Thyroid gland (tissue), 4 donors: ENCODE results near the gene TFB1M. TPM values are rescaled to one million over a fixed set of nuclear protein-coding genes. Genes with fewer than 3 reads are reported as not detected.
A peak's percentile ranks its signal among the peaks of the same experiment; 100 is the strongest.

Experiments used
- DNase-seq, 2 donors: peaks; one replicate each; pipeline ENCODE4 v3.0.0-alpha.2; 2019
- H3K27ac ChIP-seq, 3 donors: fragments of 200-600 bp; sonication (generic); 1 replicate in 2 of 3; 2 replicates in 1 of 3; pipeline ENCODE4 v1.5.1; 2016 to 2019; ENCODE audit warnings: mild to moderate bottlenecking in 1 of 3, moderate library complexity in 1 of 3
- H3K27me3 ChIP-seq: fragments of 200-600 bp; sonication (generic); one replicate; pipeline ENCODE4 v1.5.1; 2019
- H3K36me3 ChIP-seq, 2 donors: fragments of 200-600 bp; sonication (generic); one replicate each; pipeline ENCODE4 v1.5.1; 2016 to 2019
- H3K4me1 ChIP-seq, 2 donors: fragments of 200-600 bp; sonication (generic); one replicate each; pipeline ENCODE4 v1.5.1; 2017 to 2019
- H3K4me3 ChIP-seq, 3 donors: fragments of 200-600 bp; sonication (generic); replicated peaks in 1 of 3; 1 replicate in 2 of 3; 2 replicates in 1 of 3; pipeline ENCODE4 v1.5.1; 2016; ENCODE audit warnings: mild to moderate bottlenecking in 1 of 3
- H3K9me3 ChIP-seq: fragments of 200-600 bp; sonication (generic); one replicate; pipeline ENCODE4 v1.5.1; 2017
- CTCF ChIP-seq, 6 experiments: fragments of 200-600 bp in 3 of 6; fragments of 450-650 bp in 3 of 6; sonication (generic) in 3 of 6; IDR thresholded peaks; one replicate each; pipeline ENCODE4 v1.5.1; 2016 to 2019; ENCODE audit warnings: antibody characterized with exemption in 6 of 6, mild to moderate bottlenecking in 2 of 6, inconsistent platforms in 1 of 6, moderate library complexity in 1 of 6
- POLR2A ChIP-seq, 2 donors: fragments of 450-650 bp; IDR thresholded peaks; one replicate each; pipeline ENCODE4 v1.6.1; 2017; ENCODE audit warnings: antibody characterized with exemption in 2 of 2, mild to moderate bottlenecking in 2 of 2, moderate library complexity in 1 of 2
- WGBS, 2 donors: methylation state at CpG; one replicate each; pipeline ENCODE4 v1.1.5; 2017; 5-methylcytosine and 5-hydroxymethylcytosine counted together
- intact Hi-C: fragments of 100-400 bp; cut with DNase I; formaldehyde crosslinking; loops from one replicate; pipeline ENCODE4 v1.15.1; 2023
- total RNA-seq, 4 donors: library from RNA; depleted of rRNA; stranded (reverse); fragments of >200 nt; gene quantifications; one replicate each; pipeline ENCODE4 v1.2.3, GENCODE V29; 2016

The TFB1M gene
- total RNA-seq, 4 donors from 2014 or later: 13.9 to 28.1 (median 21.2) TPM

DNA sequence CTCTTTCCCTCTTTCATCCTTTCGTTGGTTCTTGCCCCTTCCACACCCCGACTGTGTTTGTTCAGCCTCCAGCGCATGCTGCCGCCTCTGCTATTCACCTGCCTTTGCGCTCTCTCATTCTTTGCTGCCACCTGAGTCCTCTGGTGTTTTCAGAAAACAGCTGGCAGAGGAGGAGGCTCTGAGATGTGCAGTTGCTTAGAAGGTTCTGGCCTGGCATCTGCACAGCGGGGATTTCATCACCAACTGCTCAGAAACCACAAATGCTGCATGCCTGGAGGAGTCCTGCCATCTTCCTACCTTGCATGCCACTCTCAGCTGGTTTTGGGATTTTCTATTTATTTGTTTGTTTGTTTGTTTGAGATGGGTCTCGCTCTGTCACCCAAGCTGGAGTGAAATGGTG is 89.7 kb downstream of the TFB1M start:
- TF ChIP-seq CTCF (IDR thresholded peaks at IDR 0.05) (no peak), POLR2A (IDR thresholded peaks at IDR 0.05) (no peak)
- Histone ChIP-seq H3K27ac (no peak overlapping the region), H3K27me3 (no peaks in the 10 kb centered on the region), H3K36me3 (no peaks in the 10 kb centered on the region), H3K4me3 (no peak overlapping the region), H3K4me1 (peaks cover 11 to 29% of the 10 kb centered on the region in 2 donors), H3K9me3 (no peaks in the 10 kb centered on the region)
- WGBS, 2 donors: 91 to 93% methylated on average over 7 of the region's 7 CpGs
- intact Hi-C loops: no loop called here
- no peak for DNase-seq

GRCh38 chr6:155223646-155224451 is 90.4 kb downstream of the TFB1M start:
- Histone ChIP-seq H3K27ac (no peak overlapping the region), H3K4me1 (peaks cover 17 to 37% of the 10 kb centered on the region in 2 donors), H3K9me3 (no peaks in the 10 kb centered on the region), H3K27me3 (no peaks in the 10 kb centered on the region), H3K36me3 (no peaks in the 10 kb centered on the region), H3K4me3 (no peak overlapping the region)
- no peak for TF ChIP-seq POLR2A (IDR thresholded peaks at IDR 0.05)
- no peak for TF ChIP-seq CTCF (IDR thresholded peaks at IDR 0.05)
- no peak for DNase-seq
- intact Hi-C loops: no loop called here
- WGBS, 2 donors: 81 to 87% methylated on average over 12 of the region's 12 CpGs

- 93% methylated on average over 4 of the region's 4 CpGs for WGBS, 2 donors
Measured at GRCh38 chr6:155222506-155222905, 91.8 kb downstream of the TFB1M start.

GRCh38 chr6:155221086-155221485 is 93.2 kb downstream of the TFB1M start:
- TF ChIP-seq CTCF (IDR thresholded peaks at IDR 0.05): no peak
- TF ChIP-seq POLR2A (IDR thresholded peaks at IDR 0.05): no peak
- intact Hi-C loops: no loop called here

More at GRCh38 chr6:155222506-155222905, 91.8 kb downstream of the TFB1M start:
- TF ChIP-seq CTCF (IDR thresholded peaks at IDR 0.05) (no peak), POLR2A (IDR thresholded peaks at IDR 0.05) (no peak)
- Histone ChIP-seq H3K9me3 (no peaks in the 10 kb centered on the region), H3K4me1 (peaks cover 27 to 46% of the 10 kb centered on the region in 2 donors), H3K4me3 (no peak overlapping the region), H3K27me3 (no peaks in the 10 kb centered on the region), H3K27ac (no peak overlapping the region), H3K36me3 (no peaks in the 10 kb centered on the region)
- no peak for DNase-seq
- intact Hi-C loops: no loop called here

DNA sequence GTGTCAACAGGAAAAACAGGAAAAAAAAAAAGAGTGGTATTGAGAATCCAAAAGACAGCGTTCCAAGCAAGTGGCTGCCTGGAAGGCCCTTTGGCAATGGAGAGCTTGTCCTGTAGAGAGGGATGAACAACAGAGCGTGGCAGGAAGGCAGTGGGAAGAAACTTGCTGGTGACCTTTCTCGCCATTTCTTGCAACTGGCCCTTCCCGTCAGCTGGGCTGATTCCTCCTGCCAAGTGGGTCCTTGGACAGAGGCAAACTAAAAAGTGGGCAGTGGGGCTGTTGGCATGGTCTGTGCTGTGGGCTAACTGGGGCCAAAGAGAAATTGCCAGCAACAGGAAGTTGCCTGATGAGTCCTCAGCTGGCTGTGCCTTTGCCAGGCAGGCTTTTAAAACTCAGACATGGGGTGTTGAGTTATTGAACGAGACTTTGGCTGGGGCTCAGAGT is 94.4 kb downstream of the TFB1M start:
- 29 to 37% methylated on average over 5 of the region's 5 CpGs for WGBS, 2 donors
- intact Hi-C loops: no loop called here
- H3K36me3 ChIP-seq: no peaks in the 10 kb centered on the region
- no peaks in the 10 kb centered on the region for H3K9me3 ChIP-seq
- TF ChIP-seq POLR2A (IDR thresholded peaks at IDR 0.05): no peak
- TF ChIP-seq CTCF (IDR thresholded peaks at IDR 0.05): no peak
- peak; percentile 84 for DNase-seq
- peaks cover 27 to 53% of the 10 kb centered on the region in 2 donors for H3K4me1 ChIP-seq
- H3K27ac ChIP-seq: peak overlapping the region; percentile 78 to 92 (median 90)
- H3K27me3 ChIP-seq: no peaks in the 10 kb centered on the region
- H3K4me3 ChIP-seq: no peak overlapping the region

More at GRCh38 chr6:155221086-155221485, 93.2 kb downstream of the TFB1M start:
- WGBS, 2 donors: 91 to 92% methylated on average over 4 of the region's 4 CpGs
- Histone ChIP-seq H3K27me3 (no peaks in the 10 kb centered on the region), H3K36me3 (no peaks in the 10 kb centered on the region), H3K9me3 (no peaks in the 10 kb centered on the region), H3K4me3 (no peak overlapping the region), H3K27ac (peak overlapping the region in 2 of 3 donors; percentile 78 to 92), H3K4me1 (peaks cover 27 to 55% of the 10 kb centered on the region in 2 donors)
- no peak for DNase-seq
